T47D (cell line): ENCODE measurements around the gene PCDHA1.

ENCODE experiments used
- DNase-seq, 2 experiments: peaks; one replicate each; pipeline versions ENCODE4 v3.0.0 to v3.0.0-alpha.2; 2011 to 2012; ENCODE audit warnings: low read depth in 1 of 2, low spot score in 1 of 2
- JUND ChIP-seq: IDR thresholded peaks from 2 replicates; pipeline ENCODE4 v1.6.1; 2012; ENCODE audit warnings: low read depth
- in situ Hi-C: cut with HindIII; loops from 2 replicates; pipeline ENCODE4 v1.10.0; 2016; ENCODE audit warnings: low sequenced_read_pairs, low pct_unique_long_range_greater_than_20kb

PCDHA1 gene

GRCh38 chr5:140951636-140952035, 165.7 kb downstream of the PCDHA1 start:
- DNase-seq: no peak
- TF ChIP-seq JUND: no peak
- in situ Hi-C loops: no loop called here

- in situ Hi-C loops: no loop called here
- DNase-seq: no peak
- TF ChIP-seq JUND: no peak
Measured at GRCh38 chr5:140953234-140953633, 167.3 kb downstream of the PCDHA1 start.

DNA sequence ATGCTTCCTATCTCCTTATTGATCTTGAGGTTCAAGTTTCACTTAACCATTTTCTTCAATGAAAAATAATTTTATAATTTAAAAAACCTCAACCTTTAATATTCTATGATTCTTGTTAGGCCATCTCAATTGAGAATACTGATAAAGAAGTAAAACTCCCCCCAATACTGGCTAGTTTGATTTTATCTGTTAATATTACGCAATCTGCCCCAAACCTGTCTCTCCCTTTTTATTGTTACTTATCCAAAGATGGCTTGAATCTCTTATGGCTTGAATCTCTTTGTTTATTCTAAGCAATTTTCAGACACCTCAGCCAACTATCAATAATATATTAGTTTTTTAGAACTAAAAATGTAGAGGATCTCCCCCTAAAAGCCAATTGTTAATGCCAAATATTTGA, 176.2 kb downstream of the PCDHA1 start:
- no peak for DNase-seq
- in situ Hi-C loops: no loop called here
- TF ChIP-seq JUND: no peak

- DNase-seq: no peak
- no peak for TF ChIP-seq JUND
- in situ Hi-C loops: no loop called here
Measured at GRCh38 chr5:140964356-140964755, 178.4 kb downstream of the PCDHA1 start.

- no peak for TF ChIP-seq JUND
- in situ Hi-C loops: no loop called here
- DNase-seq: no peak
Measured at GRCh38 chr5:140965905-140966292, 180.0 kb downstream of the PCDHA1 start.

DNA sequence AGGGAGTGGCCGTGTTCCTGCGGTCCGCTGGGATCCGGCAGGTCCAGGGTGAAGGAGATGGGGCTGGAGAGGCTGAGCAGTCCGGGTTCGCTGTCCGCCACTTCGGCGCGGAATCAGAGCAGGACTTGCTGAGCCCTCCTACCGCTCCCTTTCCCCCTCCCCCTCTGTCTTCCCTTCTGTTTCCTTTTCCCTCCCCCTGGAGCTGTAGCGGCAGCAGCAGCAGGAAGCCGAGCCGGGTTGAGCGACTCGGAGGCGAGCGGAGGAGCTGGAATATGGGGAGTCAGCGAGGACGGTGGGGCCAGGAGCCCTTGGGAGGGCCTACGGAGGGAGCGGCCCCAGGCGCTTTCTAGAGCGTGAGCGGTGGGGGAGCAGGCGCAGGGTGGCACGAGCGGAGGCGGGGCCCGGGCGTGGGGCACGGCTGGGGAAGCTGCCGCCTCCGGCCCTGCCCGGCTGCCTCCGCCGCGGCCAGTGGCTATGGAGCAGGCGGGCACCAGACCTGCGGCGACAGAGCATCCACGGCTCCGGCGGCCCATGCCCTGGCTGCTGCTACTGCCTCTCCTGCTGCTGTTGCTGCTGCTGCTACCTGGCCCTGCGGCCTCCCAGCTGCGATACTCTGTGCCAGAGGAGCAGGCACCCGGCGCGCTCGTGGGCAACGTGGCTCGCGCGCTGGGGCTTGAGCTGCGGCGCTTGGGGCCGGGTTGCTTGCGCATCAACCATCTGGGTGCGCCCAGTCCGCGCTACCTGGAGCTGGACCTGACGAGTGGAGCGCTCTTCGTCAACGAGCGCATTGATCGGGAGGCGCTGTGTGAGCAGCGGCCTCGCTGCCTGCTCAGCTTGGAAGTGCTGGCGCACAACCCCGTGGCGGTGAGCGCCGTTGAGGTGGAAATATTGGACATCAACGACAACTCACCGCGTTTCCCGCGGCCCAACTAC, 180.6 kb downstream of the PCDHA1 start, which contains the start of gene PCDHAC2:
Gene PCDHAC2, plus strand, starts transcription at position 184 of the 933 bp plus-strand sequence. Its CDS starts 291 bp downstream, at position 475.
- no peak for TF ChIP-seq JUND
- peak; percentile 52 to 70 for DNase-seq
- in situ Hi-C loops: no loop called here

- in situ Hi-C loops: no loop called here
Measured at GRCh38 chr5:140967226-140967893, 181.4 kb downstream of the PCDHA1 start.

GRCh38 chr5:140969880-140970279, 183.9 kb downstream of the PCDHA1 start:
- TF ChIP-seq JUND: no peak
- in situ Hi-C loops: no loop called here

More at GRCh38 chr5:140967226-140967893, 181.4 kb downstream of the PCDHA1 start:
- no peak for TF ChIP-seq JUND
- no peak for DNase-seq

DNA sequence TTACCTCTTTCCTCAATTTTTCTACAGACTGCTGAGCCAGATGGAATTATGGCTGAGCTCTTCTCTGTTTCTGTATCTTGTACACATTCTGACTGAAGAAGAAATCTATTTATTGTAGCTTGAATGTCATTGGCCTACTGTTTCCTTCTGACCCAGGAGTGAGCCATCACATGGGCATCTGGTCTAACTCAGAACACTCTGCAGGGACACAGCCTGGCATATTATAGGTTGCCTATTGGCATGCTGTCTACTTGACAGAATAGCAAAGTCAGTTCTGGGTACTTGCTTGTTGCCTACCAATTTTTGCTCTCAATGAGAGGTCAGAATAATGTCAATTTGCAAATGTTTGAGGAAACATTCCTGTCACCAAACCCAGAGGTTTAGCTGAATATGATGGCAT, 187.6 kb downstream of the PCDHA1 start:
- no peak for DNase-seq
- no peak for TF ChIP-seq JUND
- in situ Hi-C loops: no loop called here

More at GRCh38 chr5:140969880-140970279, 183.9 kb downstream of the PCDHA1 start:
- no peak for DNase-seq

DNA sequence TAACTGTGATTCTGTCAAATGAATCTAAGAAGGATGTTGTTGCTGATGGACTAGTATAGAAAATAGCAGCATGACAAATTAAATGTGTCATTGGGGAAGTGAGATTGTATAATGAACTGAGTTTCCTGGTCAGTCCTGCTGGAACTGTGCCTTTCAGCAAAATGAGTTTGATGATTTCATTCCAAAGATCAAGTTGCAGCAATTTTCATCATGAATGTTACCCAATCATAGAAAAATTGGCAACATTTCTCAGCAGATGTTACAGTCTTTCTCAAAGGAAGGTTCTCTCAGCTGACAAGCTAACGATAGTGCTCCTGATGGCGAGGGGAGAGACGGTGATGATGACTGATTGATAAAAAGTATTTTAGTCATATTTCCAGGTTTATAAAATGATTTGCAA, 191.1 kb downstream of the PCDHA1 start:
- in situ Hi-C loops: no loop called here
- no peak for TF ChIP-seq JUND

GRCh38 chr5:140978260-140978659, 192.3 kb downstream of the PCDHA1 start:
- no peak for TF ChIP-seq JUND
- no peak for DNase-seq
- in situ Hi-C loops: no loop called here

More for the DNA sequence above, 191.1 kb downstream of the PCDHA1 start:
- no peak for DNase-seq

GRCh38 chr5:140978983-140979382, 193.0 kb downstream of the PCDHA1 start:
- no peak for TF ChIP-seq JUND
- in situ Hi-C loops: no loop called here
- no peak for DNase-seq
